ENCODE data around the gene MINDY4. TPM values are rescaled to one million over a fixed set of nuclear protein-coding genes. Genes with fewer than 3 reads are reported as not detected.

MINDY4 gene
- total and polyA plus RNA-seq, 10 of the 15 experiments (the other 5 are each of a cell fraction or from before 2014, with no cell fraction given), result 0.10 to 0.90 (median 0.40) TPM

DNA sequence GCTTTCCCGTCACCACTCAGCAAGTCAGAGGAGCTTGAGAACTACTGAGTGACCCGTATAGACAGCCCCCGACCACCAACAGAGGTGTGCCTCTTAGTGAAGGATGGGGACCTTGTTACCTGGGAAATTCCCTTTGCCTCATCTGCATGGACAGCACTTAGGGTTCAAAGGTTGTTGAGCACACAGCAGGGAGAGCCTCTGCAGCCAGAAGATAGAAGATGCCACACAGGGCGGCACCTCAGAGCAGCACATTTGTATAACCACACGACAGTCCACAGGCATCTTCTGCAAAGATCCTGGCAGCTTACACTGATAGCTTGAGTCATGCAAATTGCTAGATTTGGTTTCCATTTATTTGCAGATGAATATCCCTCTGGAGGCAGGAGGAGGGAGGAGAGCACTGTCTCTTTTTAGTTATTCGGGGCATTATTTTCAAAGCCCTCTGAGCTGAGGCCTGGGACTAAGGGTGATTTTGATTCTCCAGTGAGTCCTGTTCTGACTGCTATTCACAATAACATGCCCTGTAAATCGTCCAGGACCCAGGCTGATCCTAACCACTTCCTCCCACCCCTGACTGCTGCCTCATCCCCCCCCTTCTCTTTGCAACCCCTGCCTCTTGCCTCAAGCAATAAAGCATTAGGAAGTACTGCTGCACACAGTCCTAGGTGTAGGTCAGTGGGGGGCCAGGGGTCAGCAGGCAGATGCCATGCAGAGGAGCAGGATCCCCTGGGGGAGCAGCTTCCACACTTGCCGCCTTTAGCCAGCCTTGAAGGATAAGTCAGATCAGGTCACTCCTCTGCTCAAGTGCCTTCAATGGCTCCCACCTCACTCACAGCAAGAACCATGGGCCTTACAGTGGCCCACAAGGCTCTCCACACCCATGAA lies 43.9 kb upstream of the MINDY4 start:
- no peaks in the 10 kb centered on the region for H4K20me1 ChIP-seq (ENCODE audit: control insufficient read depth, insufficient read depth)
- no peak overlapping the region for H3K27ac ChIP-seq (ENCODE audit: control insufficient read depth, insufficient read depth)
- peak; percentile 82 for ATAC-seq
- intact Hi-C loops (cut with micrococcal nuclease; ENCODE audit: unreplicated experiment) (no loop called here), in situ Hi-C loops (cut with MboI) (no loop called here)
- H3K4me2 ChIP-seq (ENCODE audit: control insufficient read depth, insufficient read depth), result peak overlapping the region; percentile 17; the same call in 1 of the 2 replicates
- H3K27me3 ChIP-seq (replicated peaks in 1 of 2; ENCODE audit: control insufficient read depth in 2 of 2, insufficient read depth in 2 of 2, low read length in 1 of 2), result peaks cover 6% of the 10 kb centered on the region in 2 experiments; a peak in 3 of 4 replicates
- H3K79me2 ChIP-seq (ENCODE audit: control insufficient read depth, insufficient read depth, low read length), result no peaks in the 10 kb centered on the region
- H3K4me3 ChIP-seq, result no peak overlapping the region
- no peak for TF ChIP-seq ZNF217 (IDR thresholded peaks at IDR 0.05)
- TF ChIP-seq IKZF1 (conservative IDR thresholded peaks at IDR 0.05), result no peak
- TF ChIP-seq, protein P1, sequence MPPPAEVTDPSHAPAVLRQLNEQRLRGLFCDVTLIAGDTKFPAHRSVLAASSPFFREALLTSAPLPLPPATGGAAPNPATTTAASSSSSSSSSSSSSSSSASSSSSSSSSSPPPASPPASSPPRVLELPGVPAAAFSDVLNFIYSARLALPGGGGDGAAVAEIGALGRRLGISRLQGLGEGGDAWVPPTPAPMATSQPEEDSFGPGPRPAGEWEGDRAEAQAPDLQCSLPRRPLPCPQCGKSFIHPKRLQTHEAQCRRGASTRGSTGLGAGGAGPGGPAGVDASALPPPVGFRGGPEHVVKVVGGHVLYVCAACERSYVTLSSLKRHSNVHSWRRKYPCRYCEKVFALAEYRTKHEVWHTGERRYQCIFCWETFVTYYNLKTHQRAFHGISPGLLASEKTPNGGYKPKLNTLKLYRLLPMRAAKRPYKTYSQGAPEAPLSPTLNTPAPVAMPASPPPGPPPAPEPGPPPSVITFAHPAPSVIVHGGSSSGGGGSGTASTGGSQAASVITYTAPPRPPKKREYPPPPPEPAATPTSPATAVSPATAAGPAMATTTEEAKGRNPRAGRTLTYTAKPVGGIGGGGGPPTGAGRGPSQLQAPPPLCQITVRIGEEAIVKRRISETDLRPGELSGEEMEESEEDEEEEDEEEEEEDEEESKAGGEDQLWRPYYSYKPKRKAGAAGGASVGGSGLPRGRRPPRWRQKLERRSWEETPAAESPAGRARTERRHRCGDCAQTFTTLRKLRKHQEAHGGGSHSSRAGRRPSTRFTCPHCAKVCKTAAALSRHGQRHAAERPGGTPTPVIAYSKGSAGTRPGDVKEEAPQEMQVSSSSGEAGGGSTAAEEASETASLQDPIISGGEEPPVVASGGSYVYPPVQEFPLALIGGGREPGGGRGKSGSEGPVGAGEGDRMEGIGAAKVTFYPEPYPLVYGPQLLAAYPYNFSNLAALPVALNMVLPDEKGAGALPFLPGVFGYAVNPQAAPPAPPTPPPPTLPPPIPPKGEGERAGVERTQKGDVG (CRISPR knock-in tag; IDR thresholded peaks at IDR 0.05), result no peak
- TF ChIP-seq, protein P2, sequence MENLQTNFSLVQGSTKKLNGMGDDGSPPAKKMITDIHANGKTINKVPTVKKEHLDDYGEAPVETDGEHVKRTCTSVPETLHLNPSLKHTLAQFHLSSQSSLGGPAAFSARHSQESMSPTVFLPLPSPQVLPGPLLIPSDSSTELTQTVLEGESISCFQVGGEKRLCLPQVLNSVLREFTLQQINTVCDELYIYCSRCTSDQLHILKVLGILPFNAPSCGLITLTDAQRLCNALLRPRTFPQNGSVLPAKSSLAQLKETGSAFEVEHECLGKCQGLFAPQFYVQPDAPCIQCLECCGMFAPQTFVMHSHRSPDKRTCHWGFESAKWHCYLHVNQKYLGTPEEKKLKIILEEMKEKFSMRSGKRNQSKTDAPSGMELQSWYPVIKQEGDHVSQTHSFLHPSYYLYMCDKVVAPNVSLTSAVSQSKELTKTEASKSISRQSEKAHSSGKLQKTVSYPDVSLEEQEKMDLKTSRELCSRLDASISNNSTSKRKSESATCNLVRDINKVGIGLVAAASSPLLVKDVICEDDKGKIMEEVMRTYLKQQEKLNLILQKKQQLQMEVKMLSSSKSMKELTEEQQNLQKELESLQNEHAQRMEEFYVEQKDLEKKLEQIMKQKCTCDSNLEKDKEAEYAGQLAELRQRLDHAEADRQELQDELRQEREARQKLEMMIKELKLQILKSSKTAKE (IDR thresholded peaks at IDR 0.05; ENCODE audit: low read depth, poor library complexity, severe bottlenecking), result no peak
- 31% methylated on average over 8 of the region's 8 CpGs for WGBS (ENCODE audit: insufficient coverage, insufficient replicate concordance, low lambda C conversion rate, missing lambda C conversion rate)
- H3K9ac ChIP-seq (ENCODE audit: control insufficient read depth, insufficient read depth, low read length), result no peak overlapping the region
- FAIRE-seq, result no peak
- SMC1A ChIA-PET (ENCODE audit: uncharacterized antibody, unreplicated experiment), result interaction anchor here (1.3 to 2.4 kb wide), 2 partner anchors 11 to 12 kb away, joined by 3 to 8 read pairs; no protein-coding TSS in a partner anchor
- no peaks in the 10 kb centered on the region for H3K9me3 ChIP-seq (replicated peaks; ENCODE audit: control insufficient read depth, insufficient read depth, low read length)
- POLR2A ChIA-PET, result no interaction called here
- no peaks in the 10 kb centered on the region for H3K4me1 ChIP-seq (ENCODE audit: control insufficient read depth, insufficient read depth, low read length)
- CTCF ChIA-PET, result interaction anchor here (0.9 to 1.7 kb wide), 3 partner anchors 12 to 178 kb away, joined by 3 read pairs; no protein-coding TSS in a partner anchor
- peak overlapping the region; percentile 6; the same call in 1 of the 2 replicates for H2AFZ ChIP-seq (ENCODE audit: control insufficient read depth, low read depth, low read length)
- RAD21 ChIA-PET (ENCODE audit: unreplicated experiment), result no interaction called here
- BruUV-seq (replicated peaks), result no TSS peak
- DNase-seq (ENCODE audit: low read depth, low spot score), result no peak
- no peaks in the 10 kb centered on the region for H3K36me3 ChIP-seq (ENCODE audit: control insufficient read depth in 2 of 2, insufficient read depth in 2 of 2, low read length in 1 of 2)
